Astrocyte (in vitro differentiated cells and primary cell): ENCODE data around the gene ACOT8.

Experiments
- EZH2 ChIP-seq: IDR thresholded peaks from 2 replicates; pipeline ENCODE4 v1.6.1; 2012; ENCODE audit warnings: mild to moderate bottlenecking, low read length, inconsistent platforms; ENCODE audit not compliant: insufficient read depth
- TF ChIP-seq, protein P1 (sequence below): IDR thresholded peaks from 2 replicates; pipeline ENCODE4 v1.5.1; 2011; ENCODE audit warnings: low read depth, mild to moderate bottlenecking, inconsistent platforms, low read length, moderate library complexity; ENCODE audit not compliant: insufficient read depth

DNA sequence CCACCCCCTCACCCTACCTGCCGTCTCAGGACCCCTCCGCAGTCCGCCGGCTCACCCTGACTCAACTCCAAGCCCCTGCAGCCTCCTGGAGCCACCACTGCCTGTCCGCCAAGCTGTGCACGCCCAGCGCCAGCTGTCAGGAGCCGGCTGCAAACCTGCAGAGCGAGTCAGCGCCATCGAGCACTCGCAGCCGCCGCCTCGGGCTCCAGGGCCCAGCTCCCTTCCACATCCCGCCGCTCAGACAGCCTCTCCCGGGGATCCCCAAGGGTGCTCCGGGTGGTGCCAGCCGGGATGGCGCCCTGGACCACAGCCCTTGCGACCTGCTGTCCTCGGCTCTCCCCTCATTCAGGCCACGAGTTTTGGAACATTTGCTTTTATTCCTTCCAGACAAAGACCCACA lies 34.3 kb downstream of the ACOT8 start:
- TF ChIP-seq, protein P1, sequence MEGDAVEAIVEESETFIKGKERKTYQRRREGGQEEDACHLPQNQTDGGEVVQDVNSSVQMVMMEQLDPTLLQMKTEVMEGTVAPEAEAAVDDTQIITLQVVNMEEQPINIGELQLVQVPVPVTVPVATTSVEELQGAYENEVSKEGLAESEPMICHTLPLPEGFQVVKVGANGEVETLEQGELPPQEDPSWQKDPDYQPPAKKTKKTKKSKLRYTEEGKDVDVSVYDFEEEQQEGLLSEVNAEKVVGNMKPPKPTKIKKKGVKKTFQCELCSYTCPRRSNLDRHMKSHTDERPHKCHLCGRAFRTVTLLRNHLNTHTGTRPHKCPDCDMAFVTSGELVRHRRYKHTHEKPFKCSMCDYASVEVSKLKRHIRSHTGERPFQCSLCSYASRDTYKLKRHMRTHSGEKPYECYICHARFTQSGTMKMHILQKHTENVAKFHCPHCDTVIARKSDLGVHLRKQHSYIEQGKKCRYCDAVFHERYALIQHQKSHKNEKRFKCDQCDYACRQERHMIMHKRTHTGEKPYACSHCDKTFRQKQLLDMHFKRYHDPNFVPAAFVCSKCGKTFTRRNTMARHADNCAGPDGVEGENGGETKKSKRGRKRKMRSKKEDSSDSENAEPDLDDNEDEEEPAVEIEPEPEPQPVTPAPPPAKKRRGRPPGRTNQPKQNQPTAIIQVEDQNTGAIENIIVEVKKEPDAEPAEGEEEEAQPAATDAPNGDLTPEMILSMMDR: no peak
- no peak for TF ChIP-seq EZH2
